HFF-Myc (cell line): Measurements from ENCODE around the gene TUBA8.

Source experiments
- DNase-seq: peaks from one replicate; pipeline ENCODE4 v3.0.0-alpha.2; 2011; ENCODE audit warnings: low read depth; ENCODE audit errors: extremely low read depth
- H3K4me3 ChIP-seq: replicated peaks from 2 replicates; pipeline ENCODE4 v1.5.1; 2011; ENCODE audit warnings: low read depth, mild to moderate bottlenecking, control low read depth, low read length
- TF ChIP-seq, protein P1 (sequence below): IDR thresholded peaks from 2 replicates; pipeline ENCODE4 v1.5.1; 2012; ENCODE audit warnings: mild to moderate bottlenecking, low read depth, low read length, control low read depth; ENCODE audit errors: missing control alignments

Gene TUBA8

DNA sequence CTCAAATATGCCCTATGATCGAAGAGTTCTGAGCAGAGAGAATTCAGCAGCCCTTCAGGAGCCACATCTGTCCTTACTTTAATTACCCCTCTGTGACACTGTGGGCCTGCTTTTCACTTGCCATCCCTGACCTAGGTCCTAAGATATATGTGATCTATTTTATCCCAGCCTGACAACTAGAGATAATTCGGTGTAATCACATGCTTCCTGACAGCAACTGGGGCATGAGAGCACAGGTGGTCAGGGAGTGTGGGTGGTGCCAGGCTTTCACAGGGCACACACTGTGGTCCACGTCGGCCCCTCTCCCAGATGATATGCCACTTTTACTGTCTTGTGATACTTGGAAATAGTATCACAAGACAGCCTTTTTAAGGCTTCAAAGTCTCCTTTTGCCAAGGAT lies 3.9 kb downstream of the TUBA8 start:
- no peak overlapping the region for H3K4me3 ChIP-seq
- no peak for DNase-seq
- TF ChIP-seq, protein P1, sequence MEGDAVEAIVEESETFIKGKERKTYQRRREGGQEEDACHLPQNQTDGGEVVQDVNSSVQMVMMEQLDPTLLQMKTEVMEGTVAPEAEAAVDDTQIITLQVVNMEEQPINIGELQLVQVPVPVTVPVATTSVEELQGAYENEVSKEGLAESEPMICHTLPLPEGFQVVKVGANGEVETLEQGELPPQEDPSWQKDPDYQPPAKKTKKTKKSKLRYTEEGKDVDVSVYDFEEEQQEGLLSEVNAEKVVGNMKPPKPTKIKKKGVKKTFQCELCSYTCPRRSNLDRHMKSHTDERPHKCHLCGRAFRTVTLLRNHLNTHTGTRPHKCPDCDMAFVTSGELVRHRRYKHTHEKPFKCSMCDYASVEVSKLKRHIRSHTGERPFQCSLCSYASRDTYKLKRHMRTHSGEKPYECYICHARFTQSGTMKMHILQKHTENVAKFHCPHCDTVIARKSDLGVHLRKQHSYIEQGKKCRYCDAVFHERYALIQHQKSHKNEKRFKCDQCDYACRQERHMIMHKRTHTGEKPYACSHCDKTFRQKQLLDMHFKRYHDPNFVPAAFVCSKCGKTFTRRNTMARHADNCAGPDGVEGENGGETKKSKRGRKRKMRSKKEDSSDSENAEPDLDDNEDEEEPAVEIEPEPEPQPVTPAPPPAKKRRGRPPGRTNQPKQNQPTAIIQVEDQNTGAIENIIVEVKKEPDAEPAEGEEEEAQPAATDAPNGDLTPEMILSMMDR = no peak

DNA sequence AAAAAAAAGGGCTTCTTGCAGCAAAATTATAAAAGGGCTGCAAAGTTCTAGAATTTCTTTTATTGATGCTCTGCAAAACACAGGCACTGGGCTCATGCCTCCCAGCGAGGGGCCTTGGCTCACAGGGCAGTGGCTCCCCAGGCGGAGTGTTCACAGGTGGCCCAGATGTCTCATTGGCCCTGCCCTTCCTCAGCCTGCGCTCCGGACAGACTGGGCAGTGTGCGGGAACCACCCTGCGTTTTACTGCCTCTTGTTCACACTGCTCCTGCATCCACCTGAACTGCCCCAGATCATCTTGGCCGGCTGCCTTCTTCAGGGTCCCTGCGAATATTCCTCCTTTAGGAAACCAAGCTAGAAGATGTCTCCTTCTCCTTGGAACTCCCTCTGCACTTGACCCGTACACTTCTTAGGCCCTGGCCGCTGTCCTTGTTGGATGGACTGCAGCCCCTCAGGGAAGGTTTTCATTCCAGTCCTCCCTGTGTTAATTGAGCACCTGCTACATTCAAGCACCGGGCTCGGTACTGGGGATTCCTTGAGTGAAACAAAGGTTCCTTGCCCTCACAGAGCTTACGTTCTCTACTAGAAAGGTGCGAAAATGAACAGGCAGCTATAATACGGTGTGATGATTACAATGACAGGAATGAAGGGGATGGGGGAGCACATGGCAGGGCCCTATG lies 4.5 kb downstream of the TUBA8 start:
- no peak overlapping the region for H3K4me3 ChIP-seq
- TF ChIP-seq, protein P1 = no peak
- DNase-seq = no peak

DNA sequence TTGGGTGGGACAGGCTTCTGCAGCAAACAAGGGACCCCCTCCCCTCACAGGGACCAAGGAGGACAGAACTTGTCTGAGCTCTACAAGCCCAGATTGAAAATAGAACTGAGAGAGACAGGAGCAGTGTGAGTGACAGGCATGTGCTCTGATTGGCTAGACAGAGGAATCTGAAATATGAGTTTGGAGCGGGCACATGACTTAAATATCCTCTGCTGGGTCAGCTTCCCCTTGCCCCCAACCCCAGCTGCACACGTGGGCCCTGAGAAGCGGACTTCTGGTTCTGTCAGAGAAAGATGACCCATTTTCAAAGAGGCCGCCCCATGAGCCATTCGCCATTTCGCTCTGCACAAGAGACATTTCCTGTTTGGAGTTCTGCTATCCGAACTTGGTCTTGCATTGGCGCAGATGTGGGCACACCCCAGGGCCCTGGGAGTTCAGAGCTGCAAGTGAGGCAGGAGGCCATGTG lies 5.3 kb downstream of the TUBA8 start:
- no peak for DNase-seq
- no peak overlapping the region for H3K4me3 ChIP-seq
- TF ChIP-seq, protein P1 = no peak

DNA sequence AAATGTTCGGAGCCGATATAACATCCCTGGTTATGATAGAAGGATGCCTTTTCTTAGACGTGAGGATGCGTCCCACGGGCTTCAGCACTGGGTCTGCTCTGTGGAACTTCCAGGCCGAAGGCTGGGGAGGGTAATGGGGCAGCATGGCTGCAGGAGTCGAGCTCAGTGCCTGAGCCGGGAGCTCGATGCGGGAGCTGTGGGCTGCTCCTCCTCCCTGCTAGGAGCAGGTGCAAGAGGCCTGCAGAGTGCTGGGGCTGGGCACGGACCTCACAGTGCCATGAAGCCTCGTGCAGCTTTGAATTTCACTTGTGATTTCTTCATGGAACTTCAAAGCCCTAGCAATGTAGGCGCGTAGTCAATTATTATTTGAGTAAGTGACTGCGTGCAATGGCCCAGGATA lies 6.0 kb downstream of the TUBA8 start:
- no peak overlapping the region for H3K4me3 ChIP-seq
- TF ChIP-seq, protein P1 = no peak
- no peak for DNase-seq

DNA sequence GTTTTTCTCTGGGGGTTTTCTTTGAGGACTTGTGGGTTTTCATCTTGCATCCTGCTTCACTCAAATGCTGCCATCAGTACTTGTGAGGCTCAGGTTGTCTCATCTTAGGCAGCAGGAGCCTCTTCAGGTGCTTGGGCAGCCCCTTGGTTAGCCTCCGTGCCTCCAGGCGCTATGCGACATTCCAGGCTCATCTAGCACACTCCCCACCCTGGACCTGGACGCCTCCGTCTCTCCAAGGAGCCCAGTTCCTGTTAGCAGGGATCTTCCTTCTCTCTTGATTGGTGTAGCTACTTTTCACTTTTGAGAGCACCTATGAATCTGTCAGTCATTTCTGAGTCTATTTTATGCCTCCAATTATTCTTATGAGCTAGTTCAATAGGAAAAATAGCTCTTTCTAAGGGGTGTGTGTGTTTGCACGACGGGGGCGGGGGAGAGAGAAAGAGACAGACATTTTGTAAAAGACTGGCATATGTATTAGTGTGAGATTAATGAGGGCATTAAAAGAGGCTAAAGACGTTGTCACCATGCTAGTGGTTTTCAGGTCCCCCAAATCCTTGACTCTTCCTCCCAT lies 7.8 kb downstream of the TUBA8 start:
- H3K4me3 ChIP-seq = no peak overlapping the region
- TF ChIP-seq, protein P1 = no peak
- DNase-seq = no peak

DNA sequence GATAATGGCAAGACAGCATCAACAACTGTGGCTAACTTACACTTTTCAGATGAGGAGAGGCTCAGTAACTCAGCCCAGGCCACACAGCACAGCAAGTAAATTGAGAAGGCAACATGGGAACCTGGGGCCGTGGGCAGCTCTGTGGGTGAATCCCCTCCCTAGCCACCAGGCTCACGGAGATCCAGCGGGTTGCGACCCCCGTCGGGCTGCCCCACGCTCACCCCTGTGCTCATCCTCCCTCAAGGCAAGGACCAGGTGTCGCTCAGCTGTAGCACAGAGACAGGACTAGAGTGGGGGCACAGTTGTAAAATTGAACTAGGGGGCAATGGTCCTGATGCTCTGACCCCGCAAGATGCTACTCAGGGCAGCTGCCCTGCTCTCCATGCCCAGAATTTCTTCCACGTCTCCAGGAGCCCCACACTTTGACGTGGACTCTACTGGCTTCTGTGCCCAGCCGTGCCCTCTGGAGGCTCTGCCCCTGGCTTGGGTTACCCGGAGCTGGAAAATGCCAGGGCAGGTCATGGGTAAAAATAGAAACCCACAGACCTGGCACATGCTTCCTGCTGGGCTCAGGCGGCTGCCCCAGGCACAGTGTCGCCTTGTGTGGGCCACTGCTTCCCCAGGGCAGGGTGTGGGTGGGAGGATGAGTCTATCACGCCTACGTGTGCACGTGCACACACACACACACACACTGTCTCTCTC lies 9.0 kb downstream of the TUBA8 start:
- no peak overlapping the region for H3K4me3 ChIP-seq
- DNase-seq = no peak
- TF ChIP-seq, protein P1 = no peak
